IPS DF 4.7 (cell line): ENCODE results near the gene NR3C1.

Experiments used
- DNase-seq: peaks from one replicate; pipeline ENCODE4 v3.0.0-alpha.2; 2013; ENCODE audit warnings: low spot score; ENCODE audit errors: extremely low read depth

The NR3C1 gene

GRCh38 chr5:143314099-143314498 lies 89.4 kb downstream of the NR3C1 start:
- DNase-seq = no peak

GRCh38 chr5:143313298-143313852 lies 90.1 kb downstream of the NR3C1 start:
- DNase-seq = no peak

GRCh38 chr5:143312822-143313221 lies 90.7 kb downstream of the NR3C1 start:
- DNase-seq = no peak

- no peak for DNase-seq
Measured at GRCh38 chr5:143311955-143312354, 91.5 kb downstream of the NR3C1 start.

- DNase-seq = no peak
Measured at GRCh38 chr5:143311428-143311827, 92.1 kb downstream of the NR3C1 start.

GRCh38 chr5:143309661-143310431 lies 93.6 kb downstream of the NR3C1 start:
- DNase-seq = no peak

- no peak for DNase-seq
Measured at GRCh38 chr5:143308731-143309130, 94.8 kb downstream of the NR3C1 start.

GRCh38 chr5:143306040-143306439 lies 97.4 kb downstream of the NR3C1 start:
- DNase-seq = no peak

- DNase-seq = no peak
Measured at GRCh38 chr5:143304836-143305475, 98.5 kb downstream of the NR3C1 start.

GRCh38 chr5:143302341-143303045 lies 101.0 kb downstream of the NR3C1 start:
- no peak for DNase-seq

GRCh38 chr5:143297756-143298155 lies 105.7 kb downstream of the NR3C1 start:
- DNase-seq = no peak

GRCh38 chr5:143290125-143290524 lies 113.4 kb downstream of the NR3C1 start:
- no peak for DNase-seq

- no peak for DNase-seq
Measured at GRCh38 chr5:143284521-143284920, 119.0 kb downstream of the NR3C1 start.

- DNase-seq = no peak
Measured at GRCh38 chr5:143284002-143284401, 119.5 kb downstream of the NR3C1 start.

- no peak for DNase-seq
Measured at GRCh38 chr5:143281226-143281625, 122.3 kb downstream of the NR3C1 start.

- peak; percentile 36 for DNase-seq
Measured at GRCh38 chr5:143279698-143280097, 123.8 kb downstream of the NR3C1 start.

- DNase-seq = no peak
Measured at GRCh38 chr5:143277536-143277935, 126.0 kb downstream of the NR3C1 start.

GRCh38 chr5:143275512-143276363 lies 127.7 kb downstream of the NR3C1 start:
- DNase-seq = no peak

GRCh38 chr5:143274952-143275351 lies 128.5 kb downstream of the NR3C1 start:
- DNase-seq = no peak

GRCh38 chr5:143271431-143271830 lies 132.1 kb downstream of the NR3C1 start:
- no peak for DNase-seq

- no peak for DNase-seq
Measured at GRCh38 chr5:143268388-143268787, 135.1 kb downstream of the NR3C1 start.
